Left lobe of liver (tissue), 2 donors: Measurements from ENCODE around the gene CREB3L4. TPM values are rescaled to one million over a fixed set of nuclear protein-coding genes. Genes with fewer than 3 reads are reported as not detected.
"Not testable (repeated sequence)": the region's sequence is repeated elsewhere in the genome, so short reads cannot be mapped to it uniquely, and the experiment has no call there.

Source experiments
- ATAC-seq: fragments of 200-7000 bp; cut with Tn5 transposase; one replicate; pipeline ENCODE4 v1.9.1; 2020; ENCODE audit warnings: mild to moderate bottlenecking, moderate library complexity
- DNase-seq: peaks from one replicate; pipeline ENCODE4 v3.0.0-alpha.2; 2020; ENCODE audit warnings: low spot score
- total RNA-seq: library from RNA; stranded (reverse); gene quantifications from one replicate; pipeline ENCODE4 v1.2.1, GENCODE V29; 2021
- donor health status: DM: no; HTN: no; CAD: no; lungs with moderate emphysema.
- donor health status: DM: no; HTN: yes; CAD: no.

The CREB3L4 gene
- total RNA-seq, 1 donor from 2014 or later, result 9.0 TPM

GRCh38 chr1:153984123-153984894, 16.6 kb downstream of the CREB3L4 start:
- ATAC-seq (no peak), DNase-seq (no peak)

DNA sequence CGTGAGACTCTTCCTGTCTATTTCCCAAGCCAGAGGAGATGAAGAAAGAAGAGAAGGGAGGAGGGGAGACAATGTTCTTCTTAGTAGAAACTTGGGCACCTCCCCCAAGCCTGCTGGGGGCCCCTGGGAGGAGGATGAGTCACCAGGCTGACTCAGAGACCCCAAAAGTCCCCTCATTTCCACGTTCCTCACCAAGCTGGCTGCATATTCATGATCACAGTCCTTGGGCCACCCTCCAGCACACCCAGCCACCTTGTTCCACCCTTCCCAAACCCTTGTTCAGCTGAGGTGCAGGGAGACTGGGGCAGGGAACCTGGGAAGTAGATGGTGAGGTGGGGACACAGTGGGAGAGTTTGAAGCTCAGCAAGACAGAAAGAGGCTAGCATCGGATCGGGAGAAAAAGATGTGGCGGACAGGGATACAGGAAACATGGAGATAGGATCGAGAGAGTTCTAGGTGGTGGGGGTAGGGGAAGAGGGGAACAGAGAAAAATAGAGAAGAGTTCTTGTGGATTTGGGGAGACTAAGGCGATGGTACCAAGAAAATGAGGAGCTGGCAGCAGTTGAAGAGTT, 17.7 kb downstream of the CREB3L4 start:
- DNase-seq, result no peak
- ATAC-seq, result no peak

DNA sequence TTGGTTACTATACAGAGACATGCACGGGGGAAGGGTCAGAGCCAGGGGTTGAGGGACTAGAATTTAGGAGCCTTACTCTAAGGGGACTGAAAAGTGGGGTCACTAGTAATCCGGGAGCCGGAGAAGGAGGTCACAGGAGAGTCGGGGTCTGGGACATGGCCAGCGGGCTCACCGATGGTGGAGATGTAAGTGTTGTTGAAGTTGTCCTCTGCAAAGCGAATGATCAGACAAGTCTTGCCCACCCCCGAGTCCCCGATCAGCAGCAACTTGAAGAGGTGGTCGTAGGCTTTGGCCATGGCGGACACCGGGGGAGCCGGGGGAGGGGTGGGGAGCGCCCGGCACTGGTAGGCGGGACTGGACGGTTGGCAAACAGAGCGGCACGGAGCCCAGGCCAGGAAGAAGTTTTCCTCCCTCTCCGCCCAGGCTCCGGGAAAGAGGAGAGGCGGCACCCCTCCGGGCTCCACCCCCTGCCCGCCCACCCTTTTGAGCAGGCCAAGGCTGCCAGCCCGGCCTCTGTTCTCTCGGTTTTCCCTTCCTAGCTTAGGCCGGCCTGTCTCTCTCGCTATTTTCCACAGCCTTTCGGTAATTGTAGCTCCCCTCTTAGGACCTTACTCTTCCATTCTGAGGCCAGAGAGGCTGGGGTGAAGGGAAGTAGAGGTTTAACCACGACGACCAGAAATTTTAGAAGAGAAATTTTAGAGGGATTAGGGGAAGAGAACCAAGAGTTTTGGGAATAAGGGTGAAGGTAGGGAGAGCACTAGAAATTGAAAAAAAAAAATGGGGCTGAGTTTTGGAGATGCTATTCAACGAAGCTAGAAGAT, 18.4 kb downstream of the CREB3L4 start, which contains the start of gene RAB13:
RAB13 (minus strand) TSS at position 399 of the 821 bp plus-strand sequence; CDS start at position 296, 103 bp downstream.
- peak; percentile 86 for ATAC-seq
- peak; percentile 92 for DNase-seq

DNA sequence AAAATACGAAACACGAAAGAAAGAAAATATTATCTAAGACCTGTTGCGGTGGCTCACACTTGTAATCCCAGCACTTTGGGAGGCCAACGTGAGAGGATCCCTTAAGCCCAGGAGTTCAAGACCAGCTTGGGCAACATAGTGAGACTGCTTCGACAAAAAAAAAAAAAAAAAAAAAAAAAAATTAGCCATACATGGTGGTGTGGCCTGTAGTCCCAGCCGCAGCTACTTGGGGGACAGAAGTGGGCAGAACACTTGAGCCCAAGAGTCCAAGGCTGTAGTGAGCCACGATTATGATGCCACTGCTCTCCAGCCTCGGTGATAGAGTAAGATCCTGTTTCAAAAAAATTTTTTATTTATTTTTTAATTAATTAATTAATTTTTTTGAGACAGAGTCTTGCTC, 19.9 kb downstream of the CREB3L4 start:
- ATAC-seq (no peak), DNase-seq (no peak)

DNA sequence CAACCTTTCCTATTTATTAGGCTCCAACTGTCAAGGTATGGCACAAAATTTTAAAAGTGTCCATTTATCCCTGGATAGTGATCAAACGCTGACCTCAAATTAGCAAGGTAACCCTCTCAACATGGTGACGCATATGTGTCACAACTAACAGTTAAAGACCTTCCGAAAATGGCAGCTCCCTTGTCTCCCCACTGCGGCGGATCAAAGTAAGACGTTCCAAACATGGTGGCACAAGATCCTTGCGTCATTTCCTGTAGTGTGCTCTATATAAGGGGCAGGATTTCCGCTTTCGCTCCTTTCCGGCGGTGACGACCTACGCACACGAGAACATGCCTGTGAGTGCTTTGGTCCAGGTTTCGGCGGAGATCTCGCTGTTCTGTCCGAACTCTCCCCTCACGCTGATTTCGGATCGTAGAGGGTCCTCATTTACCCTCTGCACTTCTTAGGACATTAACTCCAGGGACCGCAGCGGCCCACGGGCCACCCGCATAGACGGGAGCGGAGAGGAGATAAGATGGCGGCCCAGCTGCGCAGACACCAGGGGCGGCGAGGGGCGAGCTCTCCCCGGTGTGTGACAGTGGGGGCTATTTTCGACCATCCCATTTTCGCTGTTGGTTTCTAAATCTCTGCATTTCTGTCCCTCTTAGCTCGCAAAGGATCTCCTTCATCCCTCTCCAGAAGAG, 22.9 kb downstream of the CREB3L4 start, which contains the start of gene RPS27:
RPS27 (plus strand) TSS at position 295 of the 683 bp plus-strand sequence; CDS start at position 330, 35 bp downstream.
- ATAC-seq, result peak; percentile 65
- DNase-seq, result peak; percentile 91

DNA sequence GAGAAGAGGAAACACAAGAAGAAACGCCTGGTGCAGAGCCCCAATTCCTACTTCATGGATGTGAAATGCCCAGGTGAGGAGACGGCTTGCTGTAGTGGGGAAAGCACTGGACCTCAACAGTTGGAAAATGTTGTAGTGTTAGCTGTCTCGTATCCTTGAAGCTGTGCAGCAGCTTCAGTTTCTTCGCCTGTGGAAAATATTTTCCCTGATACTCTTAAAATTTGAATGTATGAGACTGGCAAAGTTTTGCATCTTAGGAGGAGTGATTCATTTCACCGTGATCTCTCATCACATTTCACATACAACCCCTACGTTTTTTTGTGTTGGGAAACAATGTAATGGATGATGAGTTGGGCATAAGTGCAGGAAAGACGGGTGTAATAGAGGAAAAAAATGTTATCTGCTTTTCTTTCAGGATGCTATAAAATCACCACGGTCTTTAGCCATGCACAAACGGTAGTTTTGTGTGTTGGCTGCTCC, 23.5 kb downstream of the CREB3L4 start:
- DNase-seq (no peak), ATAC-seq (no peak)

- ATAC-seq (no peak), DNase-seq (no peak)
Observed at GRCh38 chr1:153991806-153992205, 24.1 kb downstream of the CREB3L4 start.

GRCh38 chr1:153995202-153995601, 27.5 kb downstream of the CREB3L4 start:
- ATAC-seq (no peak), DNase-seq (no peak)

DNA sequence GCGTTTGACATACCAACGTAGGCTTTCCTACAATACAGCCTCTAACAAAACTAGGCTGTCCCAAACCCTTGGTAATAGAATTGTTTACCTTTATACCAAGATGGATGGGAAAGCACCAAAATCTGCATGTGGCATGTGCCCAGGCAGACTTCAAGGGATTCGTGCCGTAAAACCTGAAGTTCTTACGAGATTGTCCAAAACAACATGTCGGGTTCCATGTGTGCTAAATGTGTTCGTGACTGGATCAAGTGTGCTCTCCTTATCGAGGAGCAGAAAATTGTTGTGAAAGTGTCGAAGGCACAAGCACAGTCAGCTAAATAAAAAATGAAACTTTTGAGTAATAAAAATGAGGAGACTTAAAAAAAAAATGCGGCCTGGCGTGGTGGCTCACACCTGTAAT, 27.9 kb downstream of the CREB3L4 start:
- ATAC-seq (no peak), DNase-seq (no peak)

DNA sequence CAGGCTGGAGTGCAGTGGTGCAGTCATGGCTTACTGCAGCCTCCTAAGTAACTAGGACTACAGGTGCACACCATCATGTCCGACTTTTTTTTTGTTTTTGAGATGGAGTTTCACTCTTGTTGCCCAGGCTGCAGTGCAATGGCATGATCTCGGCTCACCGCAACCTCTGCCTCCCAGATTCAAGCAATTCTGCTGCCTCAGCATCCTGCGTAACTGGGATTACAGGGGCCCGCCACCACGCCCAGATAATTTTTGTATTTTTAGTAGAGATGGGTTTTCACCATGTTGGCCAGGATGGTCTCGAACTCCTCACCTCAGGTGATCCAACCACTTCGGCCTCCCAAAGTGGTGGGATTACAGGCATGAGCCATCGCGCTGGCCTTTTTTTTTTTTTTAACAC, 29.2 kb downstream of the CREB3L4 start:
- ATAC-seq, DNase-seq: not testable (repeated sequence)

- no peak for ATAC-seq
Observed at GRCh38 chr1:154000420-154000819, 32.7 kb downstream of the CREB3L4 start.

GRCh38 chr1:154006136-154006535, 38.4 kb downstream of the CREB3L4 start:
- ATAC-seq, result no peak
- no peak for DNase-seq

More at GRCh38 chr1:154000420-154000819, 32.7 kb downstream of the CREB3L4 start:
- DNase-seq, result no peak

DNA sequence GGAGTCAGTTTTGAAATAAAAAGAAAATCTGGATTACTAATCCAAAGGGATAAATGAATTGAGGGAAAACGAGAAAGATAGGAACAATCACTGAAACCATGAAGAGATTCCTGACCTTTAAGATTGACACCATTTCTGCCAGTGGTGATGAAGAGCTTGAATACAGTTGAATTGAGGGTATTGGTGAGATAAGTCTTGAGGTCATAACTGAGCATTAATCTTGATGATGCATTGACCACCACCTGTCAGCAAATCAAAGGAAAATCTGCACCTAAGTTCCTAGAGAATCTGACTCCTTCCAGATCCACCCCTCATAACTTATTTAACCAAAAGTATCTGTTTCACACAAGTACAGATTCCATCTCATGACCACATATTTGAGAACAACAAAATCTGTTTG, 44.4 kb downstream of the CREB3L4 start:
- DNase-seq (no peak), ATAC-seq (no peak)

DNA sequence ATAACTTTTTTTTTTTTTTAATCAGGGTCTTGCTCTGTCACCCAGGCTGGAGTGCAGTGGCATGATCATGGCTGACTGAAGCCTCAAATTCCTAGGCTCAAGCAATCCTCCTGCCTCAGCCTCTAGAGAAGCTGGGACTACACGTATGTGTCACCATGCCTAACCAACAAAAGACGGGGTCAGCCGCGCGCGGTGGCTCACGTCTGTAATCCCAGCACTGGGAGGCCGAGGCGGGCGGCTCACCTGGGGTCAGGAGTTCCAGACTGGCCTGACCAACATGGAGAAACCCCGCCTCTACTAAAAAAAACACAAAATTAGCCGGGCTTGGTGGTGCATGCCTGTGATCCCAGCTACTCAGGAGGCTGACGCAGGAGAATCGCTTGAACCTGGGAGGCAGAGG, 44.8 kb downstream of the CREB3L4 start:
- DNase-seq, ATAC-seq: not testable (repeated sequence)

GRCh38 chr1:154014154-154014907, 46.6 kb downstream of the CREB3L4 start:
- no peak for ATAC-seq
- no peak for DNase-seq

DNA sequence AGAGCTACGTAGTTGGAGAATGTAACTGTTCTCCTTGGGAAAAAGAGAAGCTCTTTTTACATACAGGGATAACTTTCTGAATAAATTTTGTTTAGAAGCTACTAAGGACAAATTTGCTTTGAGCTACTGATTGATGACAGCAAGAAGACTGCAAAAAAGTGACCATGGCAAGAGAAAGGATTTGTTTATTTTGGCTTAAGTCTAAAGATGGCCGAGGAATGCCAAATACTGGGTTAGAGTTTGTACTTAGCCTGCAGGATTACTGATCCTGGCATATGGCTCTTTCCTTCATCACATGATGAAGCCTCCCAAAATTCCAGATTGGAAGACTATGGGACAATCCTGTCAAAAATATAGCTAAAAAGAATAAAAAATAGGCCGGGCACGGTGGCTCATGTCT, 51.6 kb downstream of the CREB3L4 start:
- no peak for DNase-seq

DNA sequence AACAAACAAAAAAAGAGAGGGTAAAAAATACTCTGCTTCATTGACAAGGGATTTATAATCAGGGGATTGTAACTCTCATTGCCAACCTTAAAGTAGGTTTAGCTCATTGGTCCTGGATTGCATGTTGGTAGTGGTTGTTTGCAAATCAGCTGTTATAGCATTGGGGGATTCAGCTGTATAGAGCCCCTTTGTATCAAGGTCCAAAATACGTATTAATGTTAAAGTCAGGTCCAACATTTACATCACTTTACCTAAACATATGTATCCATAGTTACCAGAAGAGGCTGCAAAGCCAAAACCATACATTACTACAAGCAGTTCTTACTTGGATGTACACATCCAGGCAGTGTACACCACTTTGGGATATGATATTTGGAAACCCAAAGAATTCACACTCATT, 52.2 kb downstream of the CREB3L4 start:
- no peak for ATAC-seq
- DNase-seq, result no peak

More for the DNA sequence above, 51.6 kb downstream of the CREB3L4 start:
- peak; percentile 69 for ATAC-seq
